OCI-LY3 (cell line): ENCODE data around the gene MPP7.

ENCODE experiments used
- H2AFZ ChIP-seq: fragments of 200-600, 300-600 bp; shearing (Covaris generic); 2 replicates; pipeline ENCODE4 v1.6.0; 2014; ENCODE audit warnings: antibody characterized with exemption, low read depth, low read length
- H3K27ac ChIP-seq: fragments of 200-600, 300-600 bp; sonication (generic); 2 replicates; pipeline ENCODE4 v1.5.1; 2014; ENCODE audit warnings: mild to moderate bottlenecking, low read length, moderate library complexity, mixed read lengths
- H3K27me3 ChIP-seq: fragments of 200-600, 300-600 bp; sonication (generic); 2 replicates; pipeline ENCODE4 v1.6.1; 2014; ENCODE audit warnings: low read depth, low read length, mixed read lengths
- H3K36me3 ChIP-seq: fragments of 200-600, 300-600 bp; sonication (generic); replicated peaks from 2 replicates; pipeline ENCODE3; 2014; ENCODE audit warnings: low read depth, low read length, mixed read lengths
- H3K4me1 ChIP-seq: fragments of 300-600, 200-600 bp; sonication (generic); 2 replicates; pipeline ENCODE4 v1.6.1; 2014; ENCODE audit warnings: low read length, mixed read lengths
- H3K4me2 ChIP-seq: fragments of 200-600, 300-600 bp; sonication (generic); 2 replicates; pipeline ENCODE4 v1.6.1; 2014; ENCODE audit warnings: low read length, mixed read lengths
- H3K4me3 ChIP-seq: fragments of 300-600, 200-600 bp; sonication (generic); 2 replicates; pipeline ENCODE4 v1.5.1; 2014; ENCODE audit warnings: antibody characterized with exemption, mild to moderate bottlenecking, low read length, moderate library complexity
- H3K79me2 ChIP-seq: fragments of 300-600, 200-600 bp; shearing (Covaris generic); 2 replicates; pipeline ENCODE4 v1.6.1; 2014; ENCODE audit warnings: mild to moderate bottlenecking, low read length, mixed read lengths
- H3K9ac ChIP-seq: fragments of 300-600, 200-600 bp; shearing (Covaris generic); 2 replicates; pipeline ENCODE4 v1.6.0; 2014; ENCODE audit warnings: mild to moderate bottlenecking, low read length, moderate library complexity
- H3K9me3 ChIP-seq: fragments of 200-600, 300-600 bp; shearing (Covaris generic); 2 replicates; pipeline ENCODE4 v1.6.1; 2014; ENCODE audit warnings: low read length, mixed read lengths; ENCODE audit not compliant: insufficient read depth
- H4K20me1 ChIP-seq: fragments of 200-600, 300-600 bp; sonication (generic); 2 replicates; pipeline ENCODE4 v1.6.1; 2016; ENCODE audit warnings: low read length, mixed read lengths; ENCODE audit not compliant: insufficient read depth
- CTCF ChIP-seq: fragments of 200-600, 300-600 bp; sonication (generic); IDR thresholded peaks from 2 replicates; pipeline ENCODE4 v1.5.1; 2014; ENCODE audit warnings: antibody characterized with exemption, low read length, low read depth
- EZH2phosphoT487 ChIP-seq: fragments of 200-600 bp; shearing (Covaris generic); IDR thresholded peaks from 2 replicates; pipeline ENCODE4 v1.6.1; 2018; ENCODE audit warnings: antibody characterized with exemption, mixed run types, low read depth

Gene MPP7

GRCh38 chr10:28318626-28319025 is 15.8 kb upstream of the MPP7 start:
- Histone ChIP-seq H3K79me2 (no peaks in the 10 kb centered on the region), H2AFZ (no peak overlapping the region), H3K9me3 (no peaks in the 10 kb centered on the region), H3K27me3 (peaks cover 3% of the 10 kb centered on the region; the same call in 1 of the 2 replicates), H3K36me3 (no peaks in the 10 kb centered on the region), H3K4me2 (no peak overlapping the region), H4K20me1 (no peaks in the 10 kb centered on the region), H3K9ac (no peak overlapping the region), H3K4me1 (no peaks in the 10 kb centered on the region), H3K4me3 (no peak overlapping the region), H3K27ac (no peak overlapping the region)
- TF ChIP-seq EZH2phosphoT487 (no peak), CTCF (no peak)

GRCh38 chr10:28317760-28318159 is 14.9 kb upstream of the MPP7 start:
- Histone ChIP-seq H3K9ac (no peak overlapping the region), H3K36me3 (no peaks in the 10 kb centered on the region), H3K79me2 (no peaks in the 10 kb centered on the region), H3K27ac (no peak overlapping the region), H3K9me3 (no peaks in the 10 kb centered on the region), H3K27me3 (peaks cover 3% of the 10 kb centered on the region; the same call in 1 of the 2 replicates), H3K4me2 (no peak overlapping the region), H4K20me1 (no peaks in the 10 kb centered on the region), H3K4me1 (peaks cover 5% of the 10 kb centered on the region), H2AFZ (no peak overlapping the region), H3K4me3 (no peak overlapping the region)
- TF ChIP-seq CTCF (no peak), EZH2phosphoT487 (no peak)

GRCh38 chr10:28316696-28317095 is 13.8 kb upstream of the MPP7 start:
- Histone ChIP-seq H3K27me3 (peaks cover 3% of the 10 kb centered on the region; the same call in 1 of the 2 replicates), H3K4me2 (0 out of 2 replicates have a peak overlapping the region, but pooled peaks have one; percentile 12), H3K79me2 (no peaks in the 10 kb centered on the region), H3K9me3 (no peaks in the 10 kb centered on the region), H3K4me3 (no peak overlapping the region), H3K36me3 (no peaks in the 10 kb centered on the region), H4K20me1 (no peaks in the 10 kb centered on the region), H2AFZ (0 out of 2 replicates have a peak overlapping the region, but pooled peaks have one; percentile 46), H3K9ac (no peak overlapping the region), H3K27ac (no peak overlapping the region), H3K4me1 (peaks cover 12% of the 10 kb centered on the region)
- TF ChIP-seq CTCF, result no peak
- no peak for TF ChIP-seq EZH2phosphoT487

GRCh38 chr10:28315140-28315539 is 12.3 kb upstream of the MPP7 start:
- no peaks in the 10 kb centered on the region for H3K9me3 ChIP-seq
- H4K20me1 ChIP-seq, result no peaks in the 10 kb centered on the region
- H3K27ac ChIP-seq, result no peak overlapping the region
- H3K4me3 ChIP-seq, result no peak overlapping the region
- H3K36me3 ChIP-seq, result no peaks in the 10 kb centered on the region
- no peak for TF ChIP-seq CTCF
- TF ChIP-seq EZH2phosphoT487, result no peak
- no peak overlapping the region for H2AFZ ChIP-seq
- no peaks in the 10 kb centered on the region for H3K79me2 ChIP-seq
- H3K9ac ChIP-seq, result no peak overlapping the region
- peaks cover 12% of the 10 kb centered on the region for H3K4me1 ChIP-seq
- H3K4me2 ChIP-seq, result no peak overlapping the region
- peaks cover 3% of the 10 kb centered on the region; the same call in 1 of the 2 replicates for H3K27me3 ChIP-seq
